Stromal cell of bone marrow (primary cell): Measurements from ENCODE around the gene CMTM1.
A peak's percentile ranks its signal among the peaks of the same experiment; 100 is the strongest.
"Not testable (repeated sequence)": the region's sequence is repeated elsewhere in the genome, so short reads cannot be mapped to it uniquely, and the experiment has no call there.

Experiments used
- DNase-seq: peaks from one replicate; pipeline ENCODE4 v3.0.0-alpha.2; 2012; ENCODE audit warnings: low read depth

Gene CMTM1

GRCh38 chr16:66562409-66562808 lies 3.8 kb upstream of the CMTM1 start:
- no peak for DNase-seq

GRCh38 chr16:66562986-66563385 lies 3.3 kb upstream of the CMTM1 start:
- DNase-seq, result no peak

GRCh38 chr16:66563574-66564334 lies 2.5 kb upstream of the CMTM1 start:
- DNase-seq, result no peak

GRCh38 chr16:66567270-66567669 lies 1.0 kb downstream of the CMTM1 start:
- not testable (repeated sequence) for DNase-seq

- DNase-seq, result no peak
These were observed 2.1 kb downstream of the CMTM1 start for GRCh38 chr16:66568355-66568754.

- peak; percentile 63 for DNase-seq
These were observed 2.9 kb downstream of the CMTM1 start for GRCh38 chr16:66569131-66569530.

GRCh38 chr16:66569827-66570405 lies 3.7 kb downstream of the CMTM1 start:
- no peak for DNase-seq

GRCh38 chr16:66572356-66572755 lies 6.1 kb downstream of the CMTM1 start:
- no peak for DNase-seq

GRCh38 chr16:66574081-66574480 lies 7.8 kb downstream of the CMTM1 start:
- DNase-seq, result no peak

- DNase-seq, result no peak
These were observed 8.3 kb downstream of the CMTM1 start for GRCh38 chr16:66574531-66574930.

GRCh38 chr16:66575060-66575459 lies 8.8 kb downstream of the CMTM1 start:
- no peak for DNase-seq

- peak; percentile 47 for DNase-seq
These were observed 10.1 kb downstream of the CMTM1 start for GRCh38 chr16:66576296-66576695.

- no peak for DNase-seq
These were observed 12.7 kb downstream of the CMTM1 start, which contains the start of gene CMTM2 for GRCh38 chr16:66578651-66579531. Gene CMTM2 (plus strand): TSS chr16:66579463. CDS start chr16:66579608, 145 bp downstream.

GRCh38 chr16:66580605-66581209 lies 14.5 kb downstream of the CMTM1 start:
- DNase-seq, result peak; percentile 76

GRCh38 chr16:66581246-66581952 lies 15.2 kb downstream of the CMTM1 start:
- no peak for DNase-seq

GRCh38 chr16:66585481-66586239 lies 19.4 kb downstream of the CMTM1 start:
- DNase-seq, result no peak

GRCh38 chr16:66587881-66588600 lies 21.8 kb downstream of the CMTM1 start:
- DNase-seq, result no peak

- no peak for DNase-seq
These were observed 22.9 kb downstream of the CMTM1 start for GRCh38 chr16:66588981-66589713.

- no peak for DNase-seq
These were observed 24.1 kb downstream of the CMTM1 start for GRCh38 chr16:66590322-66590721.
